Measurements from ENCODE around the gene PLLP.

Gene PLLP

GRCh38 chr16:57226701-57227621 lies 57.5 kb downstream of the PLLP start:
- Histone ChIP-seq H2AFZ (ENCODE audit: low read length) (no peak overlapping the region), H3K9me3 (replicated peaks; ENCODE audit: insufficient read depth, low read length) (no peaks in the 10 kb centered on the region), H3K9me2 (replicated peaks; ENCODE audit: insufficient read depth, low read length) (no peaks in the 10 kb centered on the region), H3K79me2 (ENCODE audit: low read length) (no peaks in the 10 kb centered on the region), H3K4me3 (ENCODE audit: low read length) (no peak overlapping the region), H3K9ac (ENCODE audit: low read length) (no peak overlapping the region), H3K36me3 (replicated peaks; ENCODE audit: insufficient read depth, low read length) (peaks cover 9% of the 10 kb centered on the region; the same call in 1 of the 2 replicates), H3K4me2 (ENCODE audit: low read depth, low read length) (no peak overlapping the region), H4K20me1 (ENCODE audit: insufficient read depth, low read length) (no peaks in the 10 kb centered on the region), H3K27me3 (replicated peaks; ENCODE audit: insufficient read depth, low read length) (no peaks in the 10 kb centered on the region), H3K27ac (ENCODE audit: low read length) (no peak overlapping the region), H3K4me1 (ENCODE audit: low read length) (no peaks in the 10 kb centered on the region), H3F3A (ENCODE audit: insufficient read depth, low read length) (no peaks in the 10 kb centered on the region)
- TF ChIP-seq CTCF (IDR thresholded peaks at IDR 0.05; ENCODE audit: low read length) (no peak), EZH2 (optimal IDR thresholded peaks at IDR 0.05; ENCODE audit: low read depth, low read length) (no peak), EZH2phosphoT487 (IDR thresholded peaks at IDR 0.05; ENCODE audit: low read length) (no peak)
- no peak for DNase-seq

- Histone ChIP-seq H3F3A (ENCODE audit: insufficient read depth, low read length) (no peaks in the 10 kb centered on the region), H3K27ac (ENCODE audit: low read length) (no peak overlapping the region), H3K27me3 (replicated peaks; ENCODE audit: insufficient read depth, low read length) (no peaks in the 10 kb centered on the region), H3K79me2 (ENCODE audit: low read length) (no peaks in the 10 kb centered on the region), H3K9me3 (replicated peaks; ENCODE audit: insufficient read depth, low read length) (no peaks in the 10 kb centered on the region), H3K9ac (ENCODE audit: low read length) (no peak overlapping the region), H3K4me2 (ENCODE audit: low read depth, low read length) (no peak overlapping the region), H3K9me2 (replicated peaks; ENCODE audit: insufficient read depth, low read length) (no peaks in the 10 kb centered on the region), H4K20me1 (ENCODE audit: insufficient read depth, low read length) (no peaks in the 10 kb centered on the region), H3K4me1 (ENCODE audit: low read length) (no peaks in the 10 kb centered on the region), H2AFZ (ENCODE audit: low read length) (no peak overlapping the region), H3K36me3 (replicated peaks; ENCODE audit: insufficient read depth, low read length) (0 out of 2 replicates have a peak, but pooled peaks cover 1% of the 10 kb centered on the region), H3K4me3 (ENCODE audit: low read length) (no peak overlapping the region)
- TF ChIP-seq EZH2 (optimal IDR thresholded peaks at IDR 0.05; ENCODE audit: low read depth, low read length) (no peak), EZH2phosphoT487 (IDR thresholded peaks at IDR 0.05; ENCODE audit: low read length) (no peak), CTCF (IDR thresholded peaks at IDR 0.05; ENCODE audit: low read length) (no peak)
- no peak for DNase-seq
Measured at GRCh38 chr16:57225978-57226377, 58.5 kb downstream of the PLLP start.

GRCh38 chr16:57224651-57225335 lies 59.7 kb downstream of the PLLP start:
- H4K20me1 ChIP-seq (ENCODE audit: insufficient read depth, low read length) = no peaks in the 10 kb centered on the region
- no peaks in the 10 kb centered on the region for H3K36me3 ChIP-seq (replicated peaks; ENCODE audit: insufficient read depth, low read length)
- no peaks in the 10 kb centered on the region for H3F3A ChIP-seq (ENCODE audit: insufficient read depth, low read length)
- H3K27me3 ChIP-seq (replicated peaks; ENCODE audit: insufficient read depth, low read length) = no peaks in the 10 kb centered on the region
- TF ChIP-seq CTCF (IDR thresholded peaks at IDR 0.05; ENCODE audit: low read length) (no peak), EZH2 (optimal IDR thresholded peaks at IDR 0.05; ENCODE audit: low read depth, low read length) (no peak), EZH2phosphoT487 (IDR thresholded peaks at IDR 0.05; ENCODE audit: low read length) (no peak)
- no peak for DNase-seq
- no peak overlapping the region for H3K27ac ChIP-seq (ENCODE audit: low read length)
- H2AFZ ChIP-seq (ENCODE audit: low read length) = no peak overlapping the region
- H3K9me3 ChIP-seq (replicated peaks; ENCODE audit: insufficient read depth, low read length) = no peaks in the 10 kb centered on the region
- no peaks in the 10 kb centered on the region for H3K9me2 ChIP-seq (replicated peaks; ENCODE audit: insufficient read depth, low read length)
- no peak overlapping the region for H3K4me3 ChIP-seq (ENCODE audit: low read length)
- H3K79me2 ChIP-seq (ENCODE audit: low read length) = no peaks in the 10 kb centered on the region
- H3K4me2 ChIP-seq (ENCODE audit: low read depth, low read length) = no peak overlapping the region
- H3K4me1 ChIP-seq (ENCODE audit: low read length) = no peaks in the 10 kb centered on the region
- H3K9ac ChIP-seq (ENCODE audit: low read length) = no peak overlapping the region
